ENCODE data around the gene SLC25A44.

Gene SLC25A44

GRCh38 chr1:156241926-156242325, 48.0 kb downstream of the SLC25A44 start, which contains the start of gene BGLAP:
Gene BGLAP (plus strand): TSS chr1:156242184. CDS start chr1:156242232, 48 bp downstream.
- DNase-seq = no peak

GRCh38 chr1:156242738-156243137, 48.8 kb downstream of the SLC25A44 start:
- DNase-seq = no peak

GRCh38 chr1:156244126-156244525, 50.2 kb downstream of the SLC25A44 start:
- no peak for DNase-seq

GRCh38 chr1:156244712-156245111, 50.8 kb downstream of the SLC25A44 start:
- no peak for DNase-seq

- no peak for DNase-seq
Measured at GRCh38 chr1:156245451-156246232, 51.7 kb downstream of the SLC25A44 start.

GRCh38 chr1:156246241-156246780, 52.4 kb downstream of the SLC25A44 start:
- DNase-seq = no peak

- DNase-seq = no peak
Measured at GRCh38 chr1:156246781-156247459, 53.0 kb downstream of the SLC25A44 start.

- DNase-seq = no peak
Measured at GRCh38 chr1:156247460-156248322, 53.8 kb downstream of the SLC25A44 start, which contains the start of gene PAQR6. Gene PAQR6 (minus strand): TSS chr1:156248056. CDS start chr1:156246731, 1,325 bp downstream.

GRCh38 chr1:156248323-156248683, 54.4 kb downstream of the SLC25A44 start:
- no peak for DNase-seq

GRCh38 chr1:156249593-156249992, 55.7 kb downstream of the SLC25A44 start:
- no peak for DNase-seq

- no peak for DNase-seq
Measured at GRCh38 chr1:156251527-156251926, 57.6 kb downstream of the SLC25A44 start.

- DNase-seq = no peak
Measured at GRCh38 chr1:156253634-156254033, 59.7 kb downstream of the SLC25A44 start.

- DNase-seq = no peak
Measured at GRCh38 chr1:156257711-156258110, 63.8 kb downstream of the SLC25A44 start.

GRCh38 chr1:156258859-156259258, 65.0 kb downstream of the SLC25A44 start:
- DNase-seq = no peak

GRCh38 chr1:156259805-156260204, 65.9 kb downstream of the SLC25A44 start:
- DNase-seq = no peak

- DNase-seq = no peak
Measured at GRCh38 chr1:156260896-156261295, 67.0 kb downstream of the SLC25A44 start.

Measured in fibroblast of skin of abdomen (primary cell).